ENCODE data around the gene CACNA1C.

DNA sequence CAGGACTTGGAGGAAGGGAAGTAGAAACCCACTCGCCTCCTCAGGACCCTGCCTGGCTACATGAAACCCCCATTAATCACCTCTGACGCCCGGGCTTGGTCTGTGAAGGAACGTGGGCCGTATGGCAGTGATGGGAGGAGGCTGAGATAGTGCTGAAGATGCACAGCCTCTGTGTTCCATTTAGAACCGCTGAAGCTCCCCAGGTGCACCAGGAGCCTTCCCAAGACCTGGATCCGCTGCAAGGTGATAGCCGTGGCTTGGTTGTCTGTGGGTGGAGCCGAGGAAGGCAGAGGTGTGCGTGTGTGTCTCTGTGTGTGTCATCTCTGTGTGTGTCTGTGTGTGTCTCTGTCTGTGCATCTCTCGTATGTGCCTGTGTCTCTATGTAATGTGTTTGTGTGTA, 293.1 kb downstream of the CACNA1C start:
- TF ChIP-seq POLR2A (IDR thresholded peaks at IDR 0.05) (no peak), CTCF (IDR thresholded peaks at IDR 0.05) (no peak)
